MM.1S (cell line): ENCODE results near the gene PRR15L.
"Not testable (repeated sequence)": the region's sequence is repeated elsewhere in the genome, so short reads cannot be mapped to it uniquely, and the experiment has no call there.

Source experiments
- DNase-seq: peaks from one replicate; pipeline ENCODE4 v3.0.0-alpha.2; 2015
- H2AFZ ChIP-seq: fragments of 300-600 bp; sonication (generic); 2 replicates; pipeline ENCODE4 v1.6.0; 2016; ENCODE audit warnings: antibody characterized with exemption, low read length
- H3F3A ChIP-seq: fragments of 300-600 bp; sonication (generic); 2 replicates; pipeline ENCODE4 v1.6.1; 2016; ENCODE audit warnings: mild to moderate bottlenecking, antibody characterized with exemption, low read length, moderate library complexity, mixed read lengths; ENCODE audit not compliant: insufficient read depth
- H3K27ac ChIP-seq: fragments of 300-600 bp; sonication (generic); 2 replicates; pipeline ENCODE4 v1.5.1; 2016; ENCODE audit warnings: mild to moderate bottlenecking, low read length
- H3K27me3 ChIP-seq: fragments of 300-600 bp; sonication (generic); replicated peaks from 2 replicates; pipeline ENCODE4 v1.6.0; 2016; ENCODE audit warnings: low read length; ENCODE audit not compliant: insufficient read depth
- H3K36me3 ChIP-seq: fragments of 300-600 bp; sonication (generic); replicated peaks from 2 replicates; pipeline ENCODE4 v1.6.1; 2016; ENCODE audit warnings: mild to moderate bottlenecking, low read length, mixed read lengths; ENCODE audit not compliant: insufficient read depth
- H3K4me1 ChIP-seq: fragments of 300-600 bp; sonication (generic); 2 replicates; pipeline ENCODE4 v1.6.1; 2016; ENCODE audit warnings: low read length, mixed read lengths
- H3K4me2 ChIP-seq: fragments of 300-600 bp; sonication (generic); 2 replicates; pipeline ENCODE4 v1.6.0; 2016; ENCODE audit warnings: low read depth, low read length
- H3K4me3 ChIP-seq: fragments of 300-600 bp; sonication (generic); 2 replicates; pipeline ENCODE4 v1.5.1; 2016; ENCODE audit warnings: low read length, mixed read lengths
- H3K79me2 ChIP-seq: fragments of 300-600 bp; sonication (generic); 2 replicates; pipeline ENCODE4 v1.6.1; 2016; ENCODE audit warnings: mixed run types, low read length, mixed read lengths
- H3K9ac ChIP-seq: fragments of 300-600 bp; sonication (generic); 2 replicates; pipeline ENCODE4 v1.6.1; 2016; ENCODE audit warnings: low read length, mixed read lengths
- H3K9me2 ChIP-seq: fragments of 300-600 bp; sonication (generic); replicated peaks from 2 replicates; pipeline ENCODE4 v1.6.1; 2016; ENCODE audit warnings: mild to moderate bottlenecking, low read length, mixed read lengths; ENCODE audit not compliant: insufficient read depth
- H3K9me3 ChIP-seq: fragments of 300-600 bp; sonication (generic); replicated peaks from 2 replicates; pipeline ENCODE4 v1.6.1; 2016; ENCODE audit warnings: mild to moderate bottlenecking, low read length, mixed read lengths; ENCODE audit not compliant: insufficient read depth
- H4K20me1 ChIP-seq: fragments of 300-600 bp; sonication (generic); 2 replicates; pipeline ENCODE4 v1.6.1; 2016; ENCODE audit warnings: mild to moderate bottlenecking, low read length, moderate library complexity, mixed read lengths; ENCODE audit not compliant: insufficient read depth
- EZH2 ChIP-seq: fragments of 300-600 bp; sonication (generic); optimal IDR thresholded peaks from 2 replicates; pipeline ENCODE3; 2017; ENCODE audit warnings: low read depth, mild to moderate bottlenecking, antibody characterized with exemption, low read length, mixed read lengths
- EZH2phosphoT487 ChIP-seq: fragments of 300-600 bp; sonication (generic); IDR thresholded peaks from 2 replicates; pipeline ENCODE4 v1.6.1; 2018; ENCODE audit warnings: antibody characterized with exemption, low read length
- TF ChIP-seq, protein P1 (sequence below): fragments of 300-600 bp; sonication (generic); IDR thresholded peaks from 2 replicates; pipeline ENCODE4 v1.5.1; 2016; ENCODE audit warnings: antibody characterized with exemption, low read length, mixed read lengths

Gene PRR15L

GRCh38 chr17:47937941-47938340 lies 19.7 kb downstream of the PRR15L start:
- Histone ChIP-seq H3K27me3 (no peaks in the 10 kb centered on the region), H3K4me3 (no peak overlapping the region), H3K4me1 (peaks cover 9% of the 10 kb centered on the region), H3K79me2 (peaks cover 14% of the 10 kb centered on the region), H3K27ac (no peak overlapping the region), H2AFZ (no peak overlapping the region), H4K20me1 (no peaks in the 10 kb centered on the region), H3K9me2 (no peaks in the 10 kb centered on the region), H3K9ac (no peak overlapping the region), H3K9me3 (no peaks in the 10 kb centered on the region), H3F3A (no peaks in the 10 kb centered on the region), H3K4me2 (no peak overlapping the region), H3K36me3 (no peaks in the 10 kb centered on the region)
- TF ChIP-seq EZH2phosphoT487: no peak
- DNase-seq: no peak

DNA sequence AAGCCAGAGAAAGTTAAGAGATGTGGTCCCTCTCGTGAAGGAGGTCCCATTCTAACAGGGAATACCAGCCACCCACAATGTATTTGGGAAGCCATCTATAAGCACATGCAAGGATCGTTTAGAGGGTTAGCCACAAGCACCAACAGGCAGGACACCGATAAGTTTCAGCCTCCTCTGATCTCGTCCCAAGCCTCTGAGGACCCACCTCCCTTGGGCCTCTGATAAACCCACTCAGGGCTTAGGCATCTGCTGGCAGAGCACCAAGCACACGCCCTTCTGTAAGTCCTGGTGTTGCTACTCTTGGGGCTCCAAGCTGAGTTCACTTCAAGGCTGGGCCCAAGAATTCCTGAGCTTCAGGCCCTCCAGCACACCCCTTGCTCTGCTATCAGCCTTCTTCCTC lies 21.7 kb downstream of the PRR15L start:
- no peak for DNase-seq
- H3K9me3 ChIP-seq: no peaks in the 10 kb centered on the region
- H3K4me3 ChIP-seq: no peak overlapping the region
- no peak overlapping the region for H3K4me2 ChIP-seq
- TF ChIP-seq EZH2phosphoT487 (no peak), EZH2 (no peak)
- TF ChIP-seq, protein P1, sequence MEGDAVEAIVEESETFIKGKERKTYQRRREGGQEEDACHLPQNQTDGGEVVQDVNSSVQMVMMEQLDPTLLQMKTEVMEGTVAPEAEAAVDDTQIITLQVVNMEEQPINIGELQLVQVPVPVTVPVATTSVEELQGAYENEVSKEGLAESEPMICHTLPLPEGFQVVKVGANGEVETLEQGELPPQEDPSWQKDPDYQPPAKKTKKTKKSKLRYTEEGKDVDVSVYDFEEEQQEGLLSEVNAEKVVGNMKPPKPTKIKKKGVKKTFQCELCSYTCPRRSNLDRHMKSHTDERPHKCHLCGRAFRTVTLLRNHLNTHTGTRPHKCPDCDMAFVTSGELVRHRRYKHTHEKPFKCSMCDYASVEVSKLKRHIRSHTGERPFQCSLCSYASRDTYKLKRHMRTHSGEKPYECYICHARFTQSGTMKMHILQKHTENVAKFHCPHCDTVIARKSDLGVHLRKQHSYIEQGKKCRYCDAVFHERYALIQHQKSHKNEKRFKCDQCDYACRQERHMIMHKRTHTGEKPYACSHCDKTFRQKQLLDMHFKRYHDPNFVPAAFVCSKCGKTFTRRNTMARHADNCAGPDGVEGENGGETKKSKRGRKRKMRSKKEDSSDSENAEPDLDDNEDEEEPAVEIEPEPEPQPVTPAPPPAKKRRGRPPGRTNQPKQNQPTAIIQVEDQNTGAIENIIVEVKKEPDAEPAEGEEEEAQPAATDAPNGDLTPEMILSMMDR: no peak
- peaks cover 7% of the 10 kb centered on the region for H3K4me1 ChIP-seq
- no peaks in the 10 kb centered on the region for H3K36me3 ChIP-seq
- no peaks in the 10 kb centered on the region for H3K79me2 ChIP-seq
- H2AFZ ChIP-seq: no peak overlapping the region
- no peak overlapping the region for H3K9ac ChIP-seq
- H3K9me2 ChIP-seq: no peaks in the 10 kb centered on the region
- no peaks in the 10 kb centered on the region for H4K20me1 ChIP-seq
- H3K27ac ChIP-seq: no peak overlapping the region
- no peaks in the 10 kb centered on the region for H3K27me3 ChIP-seq
- H3F3A ChIP-seq: no peaks in the 10 kb centered on the region

DNA sequence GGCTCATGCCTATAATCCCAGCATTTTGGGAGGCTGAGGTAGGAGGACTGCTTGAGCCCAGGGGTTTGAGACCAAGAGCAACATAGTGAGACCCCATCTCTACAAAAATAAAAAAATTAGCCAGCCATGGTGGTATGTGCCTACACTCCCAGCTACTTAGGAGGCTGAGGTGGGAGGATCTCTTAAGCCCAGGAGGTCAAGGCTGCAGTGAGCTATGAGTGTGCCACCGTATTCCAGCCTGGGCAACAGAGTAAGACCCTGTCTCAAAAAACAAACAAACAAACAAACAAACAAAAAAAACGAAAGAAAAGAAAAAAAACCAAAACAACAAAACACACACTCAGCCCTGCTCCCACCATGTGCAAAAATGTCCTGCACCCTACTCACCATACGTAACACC lies 22.2 kb downstream of the PRR15L start:
- H3K79me2 ChIP-seq, H3K27ac ChIP-seq, H3K9me3 ChIP-seq, H3K4me1 ChIP-seq, H2AFZ ChIP-seq, H3K9me2 ChIP-seq, H3K27me3 ChIP-seq, H3K36me3 ChIP-seq, H3F3A ChIP-seq, H3K4me3 ChIP-seq, H4K20me1 ChIP-seq, H3K4me2 ChIP-seq, DNase-seq, H3K9ac ChIP-seq: not testable (repeated sequence)

DNA sequence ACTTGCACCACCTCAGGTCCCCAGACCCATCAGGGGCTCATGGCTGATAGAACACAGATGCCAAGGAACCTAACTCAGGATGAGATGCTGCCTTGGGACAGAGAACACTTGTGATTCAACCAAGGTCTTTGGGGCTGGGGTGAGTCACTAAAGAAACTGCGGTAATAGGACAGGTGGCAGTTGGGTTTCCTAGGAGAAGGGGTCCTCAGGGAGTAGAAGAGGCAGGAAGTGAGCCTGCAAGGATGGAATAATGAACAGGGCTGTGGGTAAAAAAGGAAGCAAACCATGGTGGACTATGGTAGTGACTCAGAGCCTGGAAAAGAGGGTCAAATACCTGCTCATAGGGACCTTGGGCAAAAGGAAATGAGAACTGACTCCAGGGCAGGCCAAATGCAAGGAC lies 22.8 kb downstream of the PRR15L start:
- H3K9ac ChIP-seq: no peak overlapping the region
- no peaks in the 10 kb centered on the region for H3K79me2 ChIP-seq
- no peak overlapping the region for H3K4me3 ChIP-seq
- DNase-seq: no peak
- H3F3A ChIP-seq: no peaks in the 10 kb centered on the region
- no peak overlapping the region for H3K4me2 ChIP-seq
- no peaks in the 10 kb centered on the region for H3K9me2 ChIP-seq
- no peaks in the 10 kb centered on the region for H3K36me3 ChIP-seq
- H3K27me3 ChIP-seq: no peaks in the 10 kb centered on the region
- H3K27ac ChIP-seq: no peak overlapping the region
- H3K9me3 ChIP-seq: no peaks in the 10 kb centered on the region
- H3K4me1 ChIP-seq: no peaks in the 10 kb centered on the region
- no peak overlapping the region for H2AFZ ChIP-seq
- no peak for TF ChIP-seq EZH2phosphoT487
- TF ChIP-seq, protein P1: no peak
- H4K20me1 ChIP-seq: no peaks in the 10 kb centered on the region
